ENCODE results near the gene RPL37A.

The RPL37A gene

DNA sequence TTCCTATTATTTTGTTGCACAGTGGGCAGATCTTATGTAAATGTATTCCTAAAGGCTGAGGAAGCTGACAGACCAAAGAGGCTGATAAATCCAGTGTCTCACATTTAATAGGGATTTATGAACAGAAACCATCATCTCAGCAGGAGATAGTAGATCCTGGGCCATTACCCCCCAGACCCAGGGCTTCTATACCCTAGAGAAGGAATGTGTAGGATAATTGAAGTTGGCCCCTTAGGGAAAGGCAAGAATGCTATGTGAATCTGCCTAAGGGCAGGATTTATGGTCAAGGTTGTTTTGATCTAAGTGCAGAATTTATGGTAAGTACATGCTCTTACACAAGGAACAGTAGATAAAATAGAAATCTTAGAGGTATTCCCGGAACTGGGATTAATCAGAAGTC, 29.0 kb downstream of the RPL37A start:
- Histone ChIP-seq H3K9ac (ENCODE audit: low read length) (no peak overlapping the region), H3K4me1 (ENCODE audit: low read length) (no peaks in the 10 kb centered on the region), H3K79me2 (ENCODE audit: low read length) (no peaks in the 10 kb centered on the region), H3K27ac (ENCODE audit: low read length) (no peak overlapping the region), H3F3A (ENCODE audit: insufficient read depth, low read length) (no peaks in the 10 kb centered on the region), H3K27me3 (replicated peaks; ENCODE audit: insufficient read depth, low read length) (no peaks in the 10 kb centered on the region), H3K36me3 (replicated peaks; ENCODE audit: insufficient read depth, low read length) (no peaks in the 10 kb centered on the region), H3K9me2 (replicated peaks; ENCODE audit: insufficient read depth, low read length) (no peaks in the 10 kb centered on the region), H3K4me2 (ENCODE audit: low read depth, low read length) (no peak overlapping the region), H4K20me1 (ENCODE audit: insufficient read depth, low read length) (no peaks in the 10 kb centered on the region), H2AFZ (ENCODE audit: low read length) (no peak overlapping the region), H3K9me3 (replicated peaks; ENCODE audit: insufficient read depth, low read length) (no peaks in the 10 kb centered on the region), H3K4me3 (ENCODE audit: low read length) (no peak overlapping the region)
- TF ChIP-seq, protein P1, sequence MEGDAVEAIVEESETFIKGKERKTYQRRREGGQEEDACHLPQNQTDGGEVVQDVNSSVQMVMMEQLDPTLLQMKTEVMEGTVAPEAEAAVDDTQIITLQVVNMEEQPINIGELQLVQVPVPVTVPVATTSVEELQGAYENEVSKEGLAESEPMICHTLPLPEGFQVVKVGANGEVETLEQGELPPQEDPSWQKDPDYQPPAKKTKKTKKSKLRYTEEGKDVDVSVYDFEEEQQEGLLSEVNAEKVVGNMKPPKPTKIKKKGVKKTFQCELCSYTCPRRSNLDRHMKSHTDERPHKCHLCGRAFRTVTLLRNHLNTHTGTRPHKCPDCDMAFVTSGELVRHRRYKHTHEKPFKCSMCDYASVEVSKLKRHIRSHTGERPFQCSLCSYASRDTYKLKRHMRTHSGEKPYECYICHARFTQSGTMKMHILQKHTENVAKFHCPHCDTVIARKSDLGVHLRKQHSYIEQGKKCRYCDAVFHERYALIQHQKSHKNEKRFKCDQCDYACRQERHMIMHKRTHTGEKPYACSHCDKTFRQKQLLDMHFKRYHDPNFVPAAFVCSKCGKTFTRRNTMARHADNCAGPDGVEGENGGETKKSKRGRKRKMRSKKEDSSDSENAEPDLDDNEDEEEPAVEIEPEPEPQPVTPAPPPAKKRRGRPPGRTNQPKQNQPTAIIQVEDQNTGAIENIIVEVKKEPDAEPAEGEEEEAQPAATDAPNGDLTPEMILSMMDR (IDR thresholded peaks at IDR 0.05; ENCODE audit: low read length) = no peak
- TF ChIP-seq EZH2 (optimal IDR thresholded peaks at IDR 0.05; ENCODE audit: low read depth, low read length) (no peak), EZH2phosphoT487 (IDR thresholded peaks at IDR 0.05; ENCODE audit: low read length) (no peak)
- DNase-seq = no peak

DNA sequence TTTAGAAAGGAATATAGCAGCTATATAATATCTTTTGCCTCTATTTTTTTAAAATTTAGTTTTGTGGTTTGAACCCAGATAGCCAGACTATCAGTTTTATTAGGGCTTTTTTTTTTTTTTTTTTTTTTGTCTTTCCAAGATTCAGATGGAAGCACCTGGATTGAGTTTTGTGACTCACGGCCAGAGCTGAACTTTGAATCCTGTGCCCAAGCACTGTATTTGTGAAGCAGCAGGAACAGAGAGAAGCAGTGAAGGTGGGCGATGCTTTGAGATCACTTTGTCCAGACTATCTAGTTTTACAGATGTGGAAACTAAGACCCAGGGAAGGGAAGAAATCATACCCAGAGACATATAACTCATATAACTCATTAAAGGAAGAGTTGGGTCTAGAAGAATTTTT, 33.9 kb downstream of the RPL37A start:
- no peaks in the 10 kb centered on the region for H3F3A ChIP-seq (ENCODE audit: insufficient read depth, low read length)
- no peaks in the 10 kb centered on the region for H4K20me1 ChIP-seq (ENCODE audit: insufficient read depth, low read length)
- H3K36me3 ChIP-seq (replicated peaks; ENCODE audit: insufficient read depth, low read length) = no peaks in the 10 kb centered on the region
- H3K9ac ChIP-seq (ENCODE audit: low read length) = no peak overlapping the region
- H3K9me3 ChIP-seq (replicated peaks; ENCODE audit: insufficient read depth, low read length) = no peaks in the 10 kb centered on the region
- no peak overlapping the region for H3K4me2 ChIP-seq (ENCODE audit: low read depth, low read length)
- TF ChIP-seq, protein P1 (IDR thresholded peaks at IDR 0.05; ENCODE audit: low read length) = no peak
- TF ChIP-seq EZH2 (optimal IDR thresholded peaks at IDR 0.05; ENCODE audit: low read depth, low read length) = no peak
- no peak for TF ChIP-seq EZH2phosphoT487 (IDR thresholded peaks at IDR 0.05; ENCODE audit: low read length)
- no peaks in the 10 kb centered on the region for H3K79me2 ChIP-seq (ENCODE audit: low read length)
- no peaks in the 10 kb centered on the region for H3K27me3 ChIP-seq (replicated peaks; ENCODE audit: insufficient read depth, low read length)
- H3K4me3 ChIP-seq (ENCODE audit: low read length) = no peak overlapping the region
- no peak overlapping the region for H2AFZ ChIP-seq (ENCODE audit: low read length)
- H3K27ac ChIP-seq (ENCODE audit: low read length) = no peak overlapping the region
- H3K9me2 ChIP-seq (replicated peaks; ENCODE audit: insufficient read depth, low read length) = no peaks in the 10 kb centered on the region
- H3K4me1 ChIP-seq (ENCODE audit: low read length) = no peaks in the 10 kb centered on the region
- no peak for DNase-seq

DNA sequence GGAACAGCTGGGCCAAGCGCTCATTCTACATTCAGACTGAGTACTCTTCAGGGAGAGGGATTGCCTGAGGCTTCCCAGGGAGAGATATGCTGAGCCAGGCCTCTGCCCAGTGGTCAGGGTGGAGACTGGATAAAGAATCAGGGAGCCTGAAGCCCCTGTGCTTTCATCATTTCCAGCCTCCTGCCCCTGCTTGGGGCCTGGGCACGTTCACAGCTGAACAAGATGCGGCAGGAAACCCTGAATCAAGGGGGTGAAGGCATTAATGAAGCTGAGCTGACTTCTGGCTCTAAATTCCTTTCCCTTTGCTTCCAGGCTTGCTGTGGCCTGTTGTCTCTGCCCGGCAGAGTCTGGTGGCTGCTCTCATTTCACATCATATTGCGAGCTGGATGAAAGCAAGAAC, 35.0 kb downstream of the RPL37A start:
- Histone ChIP-seq H3F3A (ENCODE audit: insufficient read depth, low read length) (no peaks in the 10 kb centered on the region), H3K4me1 (ENCODE audit: low read length) (no peaks in the 10 kb centered on the region)
- DNase-seq = no peak

More for the DNA sequence above, 35.0 kb downstream of the RPL37A start:
- Histone ChIP-seq H3K36me3 (replicated peaks; ENCODE audit: insufficient read depth, low read length) (no peaks in the 10 kb centered on the region), H3K4me2 (ENCODE audit: low read depth, low read length) (no peak overlapping the region), H3K4me3 (ENCODE audit: low read length) (no peak overlapping the region), H4K20me1 (ENCODE audit: insufficient read depth, low read length) (no peaks in the 10 kb centered on the region), H3K9me3 (replicated peaks; ENCODE audit: insufficient read depth, low read length) (no peaks in the 10 kb centered on the region), H3K27ac (ENCODE audit: low read length) (no peak overlapping the region), H3K27me3 (replicated peaks; ENCODE audit: insufficient read depth, low read length) (no peaks in the 10 kb centered on the region), H3K79me2 (ENCODE audit: low read length) (no peaks in the 10 kb centered on the region), H3K9me2 (replicated peaks; ENCODE audit: insufficient read depth, low read length) (no peaks in the 10 kb centered on the region), H2AFZ (ENCODE audit: low read length) (no peak overlapping the region), H3K9ac (ENCODE audit: low read length) (no peak overlapping the region)
- no peak for TF ChIP-seq EZH2 (optimal IDR thresholded peaks at IDR 0.05; ENCODE audit: low read depth, low read length)
- TF ChIP-seq, protein P1 (IDR thresholded peaks at IDR 0.05; ENCODE audit: low read length) = no peak
- TF ChIP-seq EZH2phosphoT487 (IDR thresholded peaks at IDR 0.05; ENCODE audit: low read length) = no peak

Measured in MM.1S (cell line).